HEK293 (cell line): ENCODE data around the gene MTHFSD.

Experiments used
- MZF1 ChIP-seq: fragments of 450-650 bp; formaldehyde crosslinking; IDR thresholded peaks from 2 replicates; pipeline ENCODE4 v1.5.1; 2017; ENCODE audit warnings: missing biosample characterization, missing genetic modification characterization, borderline replicate concordance
- ZFP3 ChIP-seq: fragments of 450-650 bp; formaldehyde crosslinking; IDR thresholded peaks from 2 replicates; pipeline ENCODE4 v1.5.1; 2016; ENCODE audit warnings: low read depth, missing biosample characterization, missing genetic modification characterization
- ZNF426 ChIP-seq: fragments of 450-650 bp; formaldehyde crosslinking; IDR thresholded peaks from 2 replicates; pipeline ENCODE4 v1.5.1; 2017; ENCODE audit warnings: missing biosample characterization, missing genetic modification characterization, mild to moderate bottlenecking, inconsistent platforms, moderate library complexity
- ZNF776 ChIP-seq: fragments of 450-650 bp; formaldehyde crosslinking; IDR thresholded peaks from 2 replicates; pipeline ENCODE4 v1.5.0; 2017; ENCODE audit warnings: missing biosample characterization, missing genetic modification characterization, borderline replicate concordance
- TF ChIP-seq, protein P1 (sequence below): fragments of 450-650 bp; formaldehyde crosslinking; IDR thresholded peaks from 2 replicates; pipeline ENCODE4 v1.5.1; 2016; ENCODE audit warnings: missing biosample characterization, missing genetic modification characterization
- TF ChIP-seq, protein P2 (sequence below): fragments of 450-650 bp; formaldehyde crosslinking; IDR thresholded peaks from 2 replicates; pipeline ENCODE4 v1.5.1; 2016; ENCODE audit warnings: missing biosample characterization, missing genetic modification characterization, low read depth
- TF ChIP-seq, protein P3 (sequence below): IDR thresholded peaks from 2 replicates; pipeline ENCODE4 v1.6.1; 2011; ENCODE audit warnings: mild to moderate bottlenecking, low read depth, low read length, borderline replicate concordance

DNA sequence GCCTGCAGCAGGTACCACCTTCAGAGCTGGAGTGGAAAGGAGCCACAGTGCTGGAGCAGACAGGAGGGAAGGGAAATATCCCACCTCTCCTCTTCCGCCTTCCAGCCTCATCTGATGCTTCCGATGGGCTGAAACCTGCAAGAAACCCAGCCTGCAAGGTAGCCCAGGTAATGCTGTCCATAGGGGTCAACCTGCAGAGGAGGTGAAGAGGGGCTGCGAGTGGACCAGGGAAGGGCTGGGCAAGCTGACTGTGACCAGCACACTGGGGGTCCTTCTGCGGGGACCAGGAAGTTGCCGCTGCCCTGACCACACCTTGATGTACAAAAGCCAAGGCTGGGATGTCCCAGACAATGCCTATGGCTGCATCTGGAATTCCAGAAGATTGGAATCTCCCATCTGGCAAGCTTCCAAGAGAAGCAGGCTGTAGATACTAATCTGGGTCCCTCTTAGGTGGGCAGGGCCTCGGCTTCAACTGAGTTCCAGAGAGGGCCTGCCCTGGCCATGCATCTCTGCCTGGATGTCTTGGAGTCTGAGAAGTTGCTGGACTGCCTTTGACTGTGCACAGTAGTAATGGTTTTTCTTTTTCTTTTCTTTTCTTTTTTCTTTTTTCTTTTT lies 29.1 kb upstream of the MTHFSD start:
- TF ChIP-seq MZF1 (tag by site-specific recombination): no peak
- TF ChIP-seq ZFP3: no peak
- no peak for TF ChIP-seq ZNF776 (tag by site-specific recombination)
- TF ChIP-seq, protein P1, sequence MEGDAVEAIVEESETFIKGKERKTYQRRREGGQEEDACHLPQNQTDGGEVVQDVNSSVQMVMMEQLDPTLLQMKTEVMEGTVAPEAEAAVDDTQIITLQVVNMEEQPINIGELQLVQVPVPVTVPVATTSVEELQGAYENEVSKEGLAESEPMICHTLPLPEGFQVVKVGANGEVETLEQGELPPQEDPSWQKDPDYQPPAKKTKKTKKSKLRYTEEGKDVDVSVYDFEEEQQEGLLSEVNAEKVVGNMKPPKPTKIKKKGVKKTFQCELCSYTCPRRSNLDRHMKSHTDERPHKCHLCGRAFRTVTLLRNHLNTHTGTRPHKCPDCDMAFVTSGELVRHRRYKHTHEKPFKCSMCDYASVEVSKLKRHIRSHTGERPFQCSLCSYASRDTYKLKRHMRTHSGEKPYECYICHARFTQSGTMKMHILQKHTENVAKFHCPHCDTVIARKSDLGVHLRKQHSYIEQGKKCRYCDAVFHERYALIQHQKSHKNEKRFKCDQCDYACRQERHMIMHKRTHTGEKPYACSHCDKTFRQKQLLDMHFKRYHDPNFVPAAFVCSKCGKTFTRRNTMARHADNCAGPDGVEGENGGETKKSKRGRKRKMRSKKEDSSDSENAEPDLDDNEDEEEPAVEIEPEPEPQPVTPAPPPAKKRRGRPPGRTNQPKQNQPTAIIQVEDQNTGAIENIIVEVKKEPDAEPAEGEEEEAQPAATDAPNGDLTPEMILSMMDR (tag by site-specific recombination): no peak
- TF ChIP-seq ZNF426 (tag by site-specific recombination): no peak
- TF ChIP-seq, protein P2, sequence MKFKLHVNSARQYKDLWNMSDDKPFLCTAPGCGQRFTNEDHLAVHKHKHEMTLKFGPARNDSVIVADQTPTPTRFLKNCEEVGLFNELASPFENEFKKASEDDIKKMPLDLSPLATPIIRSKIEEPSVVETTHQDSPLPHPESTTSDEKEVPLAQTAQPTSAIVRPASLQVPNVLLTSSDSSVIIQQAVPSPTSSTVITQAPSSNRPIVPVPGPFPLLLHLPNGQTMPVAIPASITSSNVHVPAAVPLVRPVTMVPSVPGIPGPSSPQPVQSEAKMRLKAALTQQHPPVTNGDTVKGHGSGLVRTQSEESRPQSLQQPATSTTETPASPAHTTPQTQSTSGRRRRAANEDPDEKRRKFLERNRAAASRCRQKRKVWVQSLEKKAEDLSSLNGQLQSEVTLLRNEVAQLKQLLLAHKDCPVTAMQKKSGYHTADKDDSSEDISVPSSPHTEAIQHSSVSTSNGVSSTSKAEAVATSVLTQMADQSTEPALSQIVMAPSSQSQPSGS (tag by site-specific recombination): no peak
- TF ChIP-seq, protein P3, sequence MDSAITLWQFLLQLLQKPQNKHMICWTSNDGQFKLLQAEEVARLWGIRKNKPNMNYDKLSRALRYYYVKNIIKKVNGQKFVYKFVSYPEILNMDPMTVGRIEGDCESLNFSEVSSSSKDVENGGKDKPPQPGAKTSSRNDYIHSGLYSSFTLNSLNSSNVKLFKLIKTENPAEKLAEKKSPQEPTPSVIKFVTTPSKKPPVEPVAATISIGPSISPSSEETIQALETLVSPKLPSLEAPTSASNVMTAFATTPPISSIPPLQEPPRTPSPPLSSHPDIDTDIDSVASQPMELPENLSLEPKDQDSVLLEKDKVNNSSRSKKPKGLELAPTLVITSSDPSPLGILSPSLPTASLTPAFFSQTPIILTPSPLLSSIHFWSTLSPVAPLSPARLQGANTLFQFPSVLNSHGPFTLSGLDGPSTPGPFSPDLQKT: no peak
